ENCODE data around the gene CIAO1. TPM values are rescaled to one million over a fixed set of nuclear protein-coding genes. Genes with fewer than 3 reads are reported as not detected.
"Not testable (repeated sequence)": the region's sequence is repeated elsewhere in the genome, so short reads cannot be mapped to it uniquely, and the experiment has no call there.

Gene CIAO1
- total RNA-seq, 1 donor from 2014 or later: 49.1 TPM

- no peak for DNase-seq (ENCODE audit: low spot score)
These were observed 8.5 kb downstream of the CIAO1 start for GRCh38 chr2:96274355-96275056.

GRCh38 chr2:96276787-96277499, 10.9 kb downstream of the CIAO1 start:
- DNase-seq (ENCODE audit: low spot score): no peak

- no peak for DNase-seq (ENCODE audit: low spot score)
These were observed 21.3 kb downstream of the CIAO1 start for GRCh38 chr2:96287273-96287856.

GRCh38 chr2:96291751-96292150, 25.7 kb downstream of the CIAO1 start:
- no peak for DNase-seq (ENCODE audit: low spot score)

GRCh38 chr2:96294271-96294670, 28.2 kb downstream of the CIAO1 start:
- DNase-seq (ENCODE audit: low spot score): not testable (repeated sequence)

GRCh38 chr2:96296925-96297324, 30.9 kb downstream of the CIAO1 start:
- no peak for DNase-seq (ENCODE audit: low spot score)

- no peak for DNase-seq (ENCODE audit: low spot score)
These were observed 35.8 kb downstream of the CIAO1 start for GRCh38 chr2:96301865-96302264.

GRCh38 chr2:96304606-96305005, 38.6 kb downstream of the CIAO1 start:
- no peak for DNase-seq (ENCODE audit: low spot score)

- peak; percentile 90 for DNase-seq (ENCODE audit: low spot score)
These were observed 39.3 kb downstream of the CIAO1 start, which contains the start of gene SNRNP200 for GRCh38 chr2:96305091-96305978. Gene SNRNP200, minus strand, starts transcription at chr2:96305546. Its CDS starts 109 bp downstream, at chr2:96305437.

GRCh38 chr2:96305979-96306308, 39.9 kb downstream of the CIAO1 start:
- no peak for DNase-seq (ENCODE audit: low spot score)

- DNase-seq (ENCODE audit: low spot score): no peak
These were observed 40.3 kb downstream of the CIAO1 start for GRCh38 chr2:96306370-96306769.

GRCh38 chr2:96308248-96308647, 42.2 kb downstream of the CIAO1 start:
- DNase-seq (ENCODE audit: low spot score): no peak

GRCh38 chr2:96315005-96315399, 49.0 kb downstream of the CIAO1 start:
- no peak for DNase-seq (ENCODE audit: low spot score)

- no peak for DNase-seq (ENCODE audit: low spot score)
These were observed 49.5 kb downstream of the CIAO1 start for GRCh38 chr2:96315400-96316071.

- no peak for DNase-seq (ENCODE audit: low spot score)
These were observed 51.0 kb downstream of the CIAO1 start for GRCh38 chr2:96316999-96317398.

- DNase-seq (ENCODE audit: low spot score): no peak
These were observed 51.6 kb downstream of the CIAO1 start for GRCh38 chr2:96317584-96317997.

- DNase-seq (ENCODE audit: low spot score): no peak
These were observed 52.7 kb downstream of the CIAO1 start for GRCh38 chr2:96318723-96319122.

GRCh38 chr2:96319396-96319795, 53.4 kb downstream of the CIAO1 start:
- no peak for DNase-seq (ENCODE audit: low spot score)

GRCh38 chr2:96320326-96320725, 54.3 kb downstream of the CIAO1 start:
- no peak for DNase-seq (ENCODE audit: low spot score)

- no peak for DNase-seq (ENCODE audit: low spot score)
These were observed 55.0 kb downstream of the CIAO1 start for GRCh38 chr2:96320728-96321622.
